ENCODE results near the gene SNRPD2.

SNRPD2 gene

DNA sequence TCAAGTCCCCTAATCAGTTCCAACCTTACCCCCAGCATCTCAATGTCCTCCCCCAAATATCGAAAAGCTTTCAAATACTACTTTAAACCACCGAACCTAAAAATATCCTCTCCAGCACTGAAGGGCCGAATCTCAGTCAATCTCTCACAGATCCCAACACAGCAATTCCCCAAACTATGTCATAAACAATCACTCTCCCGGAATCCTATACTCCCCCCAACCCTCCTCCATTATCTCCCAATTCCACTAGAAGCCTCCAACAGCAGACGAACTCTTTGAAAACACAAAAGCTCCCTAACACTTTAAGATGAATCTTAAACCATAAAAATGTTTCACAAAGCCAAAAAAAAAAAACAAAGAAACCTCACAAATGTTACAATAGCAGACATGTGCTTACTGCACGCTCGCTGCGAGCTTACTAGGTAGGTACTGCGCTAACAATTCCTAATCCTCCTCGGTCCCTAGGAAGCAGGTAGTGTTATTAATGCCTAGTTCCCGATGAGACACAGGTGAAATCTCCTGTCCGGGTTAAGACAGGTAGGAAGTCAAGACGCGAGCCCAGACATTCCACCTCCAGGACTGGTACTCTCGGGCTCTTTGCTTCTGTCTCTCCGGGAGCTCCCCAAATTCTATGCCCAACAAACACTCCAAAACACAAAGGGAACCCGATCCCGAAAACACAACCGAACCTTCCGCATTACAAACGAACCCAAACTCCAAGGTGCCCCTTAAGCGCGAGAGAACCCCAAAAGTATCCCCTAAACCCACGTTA, 24.8 kb upstream of the SNRPD2 start:
- Histone ChIP-seq H3K36me3 (ENCODE audit: control insufficient read depth, insufficient read depth, low read length) (no peaks in the 10 kb centered on the region), H3K4me3 (ENCODE audit: low read depth, low read length) (peak overlapping the region; percentile 86), H3K9ac (peak overlapping the region; percentile 59), H2AFZ (peak overlapping the region; percentile 68), H3K4me2 (ENCODE audit: low read length) (peak overlapping the region; percentile 74), H3K27ac (peak overlapping the region; percentile 99), H3K4me1 (peaks cover 13% of the 10 kb centered on the region), H3K27me3 (ENCODE audit: control insufficient read depth, insufficient read depth, low read length) (no peaks in the 10 kb centered on the region), H3K9me3 (ENCODE audit: control insufficient read depth, low read length) (no peaks in the 10 kb centered on the region), H3K79me2 (peaks cover 16% of the 10 kb centered on the region)
- TF ChIP-seq, protein P1, sequence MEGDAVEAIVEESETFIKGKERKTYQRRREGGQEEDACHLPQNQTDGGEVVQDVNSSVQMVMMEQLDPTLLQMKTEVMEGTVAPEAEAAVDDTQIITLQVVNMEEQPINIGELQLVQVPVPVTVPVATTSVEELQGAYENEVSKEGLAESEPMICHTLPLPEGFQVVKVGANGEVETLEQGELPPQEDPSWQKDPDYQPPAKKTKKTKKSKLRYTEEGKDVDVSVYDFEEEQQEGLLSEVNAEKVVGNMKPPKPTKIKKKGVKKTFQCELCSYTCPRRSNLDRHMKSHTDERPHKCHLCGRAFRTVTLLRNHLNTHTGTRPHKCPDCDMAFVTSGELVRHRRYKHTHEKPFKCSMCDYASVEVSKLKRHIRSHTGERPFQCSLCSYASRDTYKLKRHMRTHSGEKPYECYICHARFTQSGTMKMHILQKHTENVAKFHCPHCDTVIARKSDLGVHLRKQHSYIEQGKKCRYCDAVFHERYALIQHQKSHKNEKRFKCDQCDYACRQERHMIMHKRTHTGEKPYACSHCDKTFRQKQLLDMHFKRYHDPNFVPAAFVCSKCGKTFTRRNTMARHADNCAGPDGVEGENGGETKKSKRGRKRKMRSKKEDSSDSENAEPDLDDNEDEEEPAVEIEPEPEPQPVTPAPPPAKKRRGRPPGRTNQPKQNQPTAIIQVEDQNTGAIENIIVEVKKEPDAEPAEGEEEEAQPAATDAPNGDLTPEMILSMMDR (IDR thresholded peaks at IDR 0.05) = no peak

GRCh38 chr19:45715139-45715538, 23.4 kb upstream of the SNRPD2 start:
- no peak overlapping the region for H2AFZ ChIP-seq
- no peak overlapping the region for H3K9ac ChIP-seq
- no peak overlapping the region for H3K4me3 ChIP-seq (ENCODE audit: low read depth, low read length)
- no peak overlapping the region for H3K27ac ChIP-seq
- peaks cover 13% of the 10 kb centered on the region for H3K4me1 ChIP-seq
- H3K9me3 ChIP-seq (ENCODE audit: control insufficient read depth, low read length) = no peaks in the 10 kb centered on the region
- H3K36me3 ChIP-seq (ENCODE audit: control insufficient read depth, insufficient read depth, low read length) = no peaks in the 10 kb centered on the region
- TF ChIP-seq, protein P1 (IDR thresholded peaks at IDR 0.05) = no peak
- no peaks in the 10 kb centered on the region for H3K27me3 ChIP-seq (ENCODE audit: control insufficient read depth, insufficient read depth, low read length)
- H3K79me2 ChIP-seq = peaks cover 18% of the 10 kb centered on the region
- no peak overlapping the region for H3K4me2 ChIP-seq (ENCODE audit: low read length)

DNA sequence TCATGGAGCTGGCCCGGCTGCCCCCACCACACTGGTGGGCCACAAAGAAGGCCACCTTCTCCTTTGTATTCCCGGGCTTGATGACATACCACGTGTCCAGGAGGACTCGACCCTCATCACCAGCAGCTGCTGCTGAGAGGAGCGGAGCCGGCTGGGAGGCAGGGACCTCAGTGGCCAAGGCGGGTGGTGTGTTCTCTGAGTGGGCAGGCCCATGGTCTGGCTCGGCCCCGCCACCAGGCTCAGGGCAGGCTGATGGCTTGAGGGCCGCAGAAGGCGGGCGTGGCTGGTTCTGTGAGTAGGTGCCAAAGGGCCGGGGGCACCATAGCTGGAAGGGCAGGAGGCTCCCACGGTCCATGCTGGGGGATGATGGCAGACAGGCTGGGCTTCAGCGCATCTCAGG, 21.4 kb upstream of the SNRPD2 start:
- Histone ChIP-seq H3K9ac (no peak overlapping the region), H3K27ac (no peak overlapping the region), H3K4me2 (ENCODE audit: low read length) (no peak overlapping the region), H3K9me3 (ENCODE audit: control insufficient read depth, low read length) (no peaks in the 10 kb centered on the region), H3K4me1 (peaks cover 13% of the 10 kb centered on the region), H2AFZ (no peak overlapping the region), H3K36me3 (ENCODE audit: control insufficient read depth, insufficient read depth, low read length) (no peaks in the 10 kb centered on the region), H3K4me3 (ENCODE audit: low read depth, low read length) (no peak overlapping the region), H3K79me2 (peaks cover 18% of the 10 kb centered on the region), H3K27me3 (ENCODE audit: control insufficient read depth, insufficient read depth, low read length) (no peaks in the 10 kb centered on the region)
- TF ChIP-seq, protein P1 (IDR thresholded peaks at IDR 0.05) = no peak

GRCh38 chr19:45712699-45713067, 20.9 kb upstream of the SNRPD2 start:
- Histone ChIP-seq H3K4me1 (peaks cover 9% of the 10 kb centered on the region), H3K27me3 (ENCODE audit: control insufficient read depth, insufficient read depth, low read length) (no peaks in the 10 kb centered on the region), H3K4me2 (ENCODE audit: low read length) (no peak overlapping the region), H3K9ac (no peak overlapping the region), H3K9me3 (ENCODE audit: control insufficient read depth, low read length) (no peaks in the 10 kb centered on the region), H3K4me3 (ENCODE audit: low read depth, low read length) (no peak overlapping the region), H2AFZ (no peak overlapping the region), H3K36me3 (ENCODE audit: control insufficient read depth, insufficient read depth, low read length) (no peaks in the 10 kb centered on the region), H3K27ac (no peak overlapping the region), H3K79me2 (peaks cover 17% of the 10 kb centered on the region)
- TF ChIP-seq, protein P1 (IDR thresholded peaks at IDR 0.05) = no peak
